K562 (cell line): Measurements from ENCODE around the gene HSD17B1. TPM values are rescaled to one million over a fixed set of nuclear protein-coding genes. Genes with fewer than 3 reads are reported as not detected.

ENCODE experiments used
- COPS2 ChIP-seq: fragments of 450-650 bp; conservative IDR thresholded peaks from 2 replicates; pipeline ENCODE4 v1.6.1; 2016; ENCODE audit warnings: mild to moderate bottlenecking, moderate library complexity
- ESRRB ChIP-seq: fragments of 250-450 bp; sonication (Bioruptor Pico); IDR thresholded peaks from 2 replicates; pipeline ENCODE4 v1.5.0; 2020; ENCODE audit warnings: mild to moderate bottlenecking, moderate library complexity, borderline replicate concordance
- HDAC1 ChIP-seq, 2 experiments: fragments of 450-650 bp; IDR thresholded peaks; 2 replicates each; pipeline ENCODE4 v1.6.1; 2016 to 2017; ENCODE audit warnings: inconsistent platforms in 1 of 2, mild to moderate bottlenecking in 1 of 2, moderate library complexity in 1 of 2
- IRF9 ChIP-seq: fragments of 450-650 bp; IDR thresholded peaks from 2 replicates; pipeline ENCODE4 v1.6.1; 2016; ENCODE audit warnings: missing biosample characterization, missing genetic modification characterization
- KAT8 ChIP-seq: fragments of 450-650 bp; IDR thresholded peaks from 2 replicates; pipeline ENCODE4 v1.6.1; 2016; ENCODE audit warnings: low read depth, mild to moderate bottlenecking
- KDM4B ChIP-seq, 2 experiments: fragments of 450-650 bp in 1 of 2; sonication (generic) in 1 of 2; IDR thresholded peaks; 2 replicates each; pipeline ENCODE4 v1.6.1; 2016 to 2017; ENCODE audit warnings: borderline replicate concordance in 2 of 2, antibody characterized with exemption in 1 of 2, low read depth in 1 of 2, mild to moderate bottlenecking in 1 of 2
- MCM5 ChIP-seq: fragments of 450-650 bp; IDR thresholded peaks from 2 replicates; pipeline ENCODE4 v1.6.1; 2016; ENCODE audit warnings: low read depth
- MED1 ChIP-seq: sonication (generic); formaldehyde crosslinking; IDR thresholded peaks from 2 replicates; pipeline ENCODE4 v1.8.1; 2023; ENCODE audit warnings: missing genetic modification reagents, borderline replicate concordance
- MTA2 ChIP-seq: fragments of 450-650 bp; IDR thresholded peaks from 2 replicates; pipeline ENCODE4 v1.6.1; 2016; ENCODE audit warnings: low read depth
- NFATC3 ChIP-seq: fragments of 450-650 bp; IDR thresholded peaks from 2 replicates; pipeline ENCODE4 v1.6.1; 2017; ENCODE audit warnings: mild to moderate bottlenecking
- TFAM ChIP-seq: fragments of 250-450 bp; sonication (Bioruptor Pico); conservative IDR thresholded peaks from 2 replicates; pipeline ENCODE4 v1.5.0; 2021; ENCODE audit warnings: mild to moderate bottlenecking, moderate library complexity
- TRIM24 ChIP-seq, 2 experiments: fragments of 450-650 bp; IDR thresholded peaks; 2 replicates each; pipeline ENCODE4 v1.6.1; 2016
- YY1 ChIP-seq, 3 experiments: IDR thresholded peaks; 2 replicates each; pipeline ENCODE4 v1.6.1; 2011; ENCODE audit warnings: low read length in 2 of 3, mild to moderate bottlenecking in 2 of 3, moderate library complexity in 2 of 3, borderline replicate concordance in 1 of 3, control low read depth in 1 of 3, low read depth in 1 of 3; ENCODE audit not compliant: insufficient read depth in 3 of 3, insufficient replicate concordance in 2 of 3, control insufficient read depth in 1 of 3, insufficient read length in 1 of 3; ENCODE audit errors: extremely low read depth in 1 of 3
- ZC3H4 ChIP-seq: sonication (generic); formaldehyde crosslinking; IDR thresholded peaks from 2 replicates; pipeline ENCODE4 v1.9.0; 2021; ENCODE audit warnings: missing genetic modification reagents, borderline replicate concordance
- ZNF449 ChIP-seq: fragments of 250-450 bp; sonication (Bioruptor Pico); IDR thresholded peaks from 2 replicates; pipeline ENCODE4 v1.8.0; 2022; ENCODE audit warnings: moderate library complexity, mild to moderate bottlenecking, inconsistent platforms
- ZNF583 ChIP-seq: fragments of 250-450 bp; sonication (Bioruptor Pico); IDR thresholded peaks from 2 replicates; pipeline ENCODE4 v1.4.0; 2020
- polyA plus RNA-seq, 8 experiments: library from polyadenylated mRNA; depleted of rRNA in 4 of 8; stranded (reverse) in 5 of 8; unstranded in 3 of 8; fragments of >200 nt; fragmentation: Nextera tagmentation in 2 of 8; fragmentation: Illumina TruSeq in 1 of 8; extraction: Ambion mirVana in 2 of 8; extraction: Trizol in 1 of 8; gene quantifications; 2 replicates each; pipeline versions ENCODE4 v1.2.1 to v1.2.3, GENCODE V29; 2011 to 2014; ENCODE audit warnings: inconsistent platforms in 1 of 8, missing spikeins in 1 of 8
- total RNA-seq, 7 experiments: library from RNA; depleted of rRNA in 6 of 7; stranded (reverse); fragments of >200 nt in 6 of 7; fragmentation: Illumina TruSeq in 2 of 7; extraction: Trizol in 2 of 7; gene quantifications; 2 replicates each; pipeline versions ENCODE4 v1.2.1 to v1.2.3, GENCODE V29; 2011 to 2021; ENCODE audit warnings: low replicate concordance in 1 of 7
- TF ChIP-seq, protein P1 (sequence below): IDR thresholded peaks from 3 replicates; pipeline ENCODE4 v1.6.1; 2011; ENCODE audit warnings: borderline replicate concordance, mild to moderate bottlenecking, moderate library complexity; ENCODE audit not compliant: insufficient read length; ENCODE audit errors: extremely low read depth
- TF ChIP-seq, protein P2 (sequence below): fragments of 150-350 bp; conservative IDR thresholded peaks from 2 replicates; pipeline ENCODE4 v1.6.1; 2014; ENCODE audit warnings: low read length

The HSD17B1 gene
- total and polyA plus RNA-seq, 9 of the 15 experiments (the other 6 are each of a cell fraction or from before 2014, with no cell fraction given), result 0.55 to 21.1 (median 3.6) TPM

GRCh38 chr17:42554250-42555121, 1.8 kb downstream of the HSD17B1 start (continued):
- TF ChIP-seq IRF9 (tag) (no peak), KAT8 (no peak), TRIM24 (IDR thresholded peaks at IDR 0.05) (0 out of 4 replicates have a peak, but pooled peaks of 1 of the 2 experiments have one; percentile 13), MCM5 (no peak), ZNF449 (CRISPR knock-in tag) (no peak), ESRRB (no peak), KDM4B (IDR thresholded peaks at IDR 0.05; ENCODE audit: borderline replicate concordance in 2 of 2, low read depth in 1 of 2) (peak in 1 of 2 experiments; percentile 43; a peak in 1 of 4 replicates), MED1 (no peak), ZC3H4 (CRISPR knock-in tag) (no peak), YY1 (IDR thresholded peaks at IDR 0.05; ENCODE audit: borderline replicate concordance in 1 of 3, control insufficient read depth in 1 of 3, extremely low read depth in 1 of 3, insufficient read depth in 3 of 3, insufficient read length in 1 of 3, insufficient replicate concordance in 2 of 3, low read depth in 1 of 3, low read length in 2 of 3) (peak in 2 of 3 experiments; percentile 17 to 52), HDAC1 (IDR thresholded peaks at IDR 0.05) (peak in 1 of 2 experiments; percentile 62; a peak in 2 of 4 replicates), COPS2 (no peak), NFATC3 (no peak), MTA2 (no peak), TFAM (CRISPR knock-in tag) (no peak), ZNF583 (peak; percentile 42; the same call in 1 of the 2 replicates)
- TF ChIP-seq, protein P1, sequence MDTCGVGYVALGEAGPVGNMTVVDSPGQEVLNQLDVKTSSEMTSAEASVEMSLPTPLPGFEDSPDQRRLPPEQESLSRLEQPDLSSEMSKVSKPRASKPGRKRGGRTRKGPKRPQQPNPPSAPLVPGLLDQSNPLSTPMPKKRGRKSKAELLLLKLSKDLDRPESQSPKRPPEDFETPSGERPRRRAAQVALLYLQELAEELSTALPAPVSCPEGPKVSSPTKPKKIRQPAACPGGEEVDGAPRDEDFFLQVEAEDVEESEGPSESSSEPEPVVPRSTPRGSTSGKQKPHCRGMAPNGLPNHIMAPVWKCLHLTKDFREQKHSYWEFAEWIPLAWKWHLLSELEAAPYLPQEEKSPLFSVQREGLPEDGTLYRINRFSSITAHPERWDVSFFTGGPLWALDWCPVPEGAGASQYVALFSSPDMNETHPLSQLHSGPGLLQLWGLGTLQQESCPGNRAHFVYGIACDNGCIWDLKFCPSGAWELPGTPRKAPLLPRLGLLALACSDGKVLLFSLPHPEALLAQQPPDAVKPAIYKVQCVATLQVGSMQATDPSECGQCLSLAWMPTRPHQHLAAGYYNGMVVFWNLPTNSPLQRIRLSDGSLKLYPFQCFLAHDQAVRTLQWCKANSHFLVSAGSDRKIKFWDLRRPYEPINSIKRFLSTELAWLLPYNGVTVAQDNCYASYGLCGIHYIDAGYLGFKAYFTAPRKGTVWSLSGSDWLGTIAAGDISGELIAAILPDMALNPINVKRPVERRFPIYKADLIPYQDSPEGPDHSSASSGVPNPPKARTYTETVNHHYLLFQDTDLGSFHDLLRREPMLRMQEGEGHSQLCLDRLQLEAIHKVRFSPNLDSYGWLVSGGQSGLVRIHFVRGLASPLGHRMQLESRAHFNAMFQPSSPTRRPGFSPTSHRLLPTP, result no peak
- TF ChIP-seq, protein P2, sequence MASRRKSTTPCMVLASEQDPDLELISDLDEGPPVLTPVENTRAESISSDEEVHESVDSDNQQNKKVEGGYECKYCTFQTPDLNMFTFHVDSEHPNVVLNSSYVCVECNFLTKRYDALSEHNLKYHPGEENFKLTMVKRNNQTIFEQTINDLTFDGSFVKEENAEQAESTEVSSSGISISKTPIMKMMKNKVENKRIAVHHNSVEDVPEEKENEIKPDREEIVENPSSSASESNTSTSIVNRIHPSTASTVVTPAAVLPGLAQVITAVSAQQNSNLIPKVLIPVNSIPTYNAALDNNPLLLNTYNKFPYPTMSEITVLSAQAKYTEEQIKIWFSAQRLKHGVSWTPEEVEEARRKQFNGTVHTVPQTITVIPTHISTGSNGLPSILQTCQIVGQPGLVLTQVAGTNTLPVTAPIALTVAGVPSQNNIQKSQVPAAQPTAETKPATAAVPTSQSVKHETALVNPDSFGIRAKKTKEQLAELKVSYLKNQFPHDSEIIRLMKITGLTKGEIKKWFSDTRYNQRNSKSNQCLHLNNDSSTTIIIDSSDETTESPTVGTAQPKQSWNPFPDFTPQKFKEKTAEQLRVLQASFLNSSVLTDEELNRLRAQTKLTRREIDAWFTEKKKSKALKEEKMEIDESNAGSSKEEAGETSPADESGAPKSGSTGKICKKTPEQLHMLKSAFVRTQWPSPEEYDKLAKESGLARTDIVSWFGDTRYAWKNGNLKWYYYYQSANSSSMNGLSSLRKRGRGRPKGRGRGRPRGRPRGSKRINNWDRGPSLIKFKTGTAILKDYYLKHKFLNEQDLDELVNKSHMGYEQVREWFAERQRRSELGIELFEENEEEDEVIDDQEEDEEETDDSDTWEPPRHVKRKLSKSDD, result no peak
